Sigmoid colon (tissue), 7 donors: ENCODE data around the gene LRP11. TPM values are rescaled to one million over a fixed set of nuclear protein-coding genes. Genes with fewer than 3 reads are reported as not detected.

ENCODE experiments used
- DNase-seq: peaks from one replicate; pipeline ENCODE4 v3.0.0-alpha.2; 2019
- H3K27ac ChIP-seq, 4 donors: fragments of 200-600 bp; sonication (generic); one replicate each; pipeline ENCODE4 v1.5.1; 2016 to 2019; ENCODE audit warnings: mild to moderate bottlenecking in 1 of 4
- H3K27me3 ChIP-seq, 3 donors: fragments of 200-600 bp; sonication (generic); one replicate each; pipeline ENCODE4 v1.5.1; 2019; ENCODE audit warnings: mild to moderate bottlenecking in 1 of 3
- H3K36me3 ChIP-seq, 4 donors: fragments of 200-600 bp; sonication (generic); one replicate each; pipeline ENCODE4 v1.5.1; 2016 to 2019
- H3K4me1 ChIP-seq, 4 donors: fragments of 200-600 bp; sonication (generic); one replicate each; pipeline ENCODE4 v1.5.1; 2017 to 2019
- H3K4me3 ChIP-seq, 4 donors: fragments of 200-600 bp; sonication (generic); one replicate each; pipeline ENCODE4 v1.5.1; 2017 to 2019; ENCODE audit warnings: mild to moderate bottlenecking in 2 of 4, moderate library complexity in 1 of 4
- H3K9me3 ChIP-seq, 4 donors: fragments of 200-600 bp in 3 of 4; sonication (generic) in 3 of 4; one replicate each; pipeline versions ENCODE4 v1.5.1 to v1.6.1; 2013 to 2019
- EP300 ChIP-seq, 4 donors: sonication (generic); formaldehyde crosslinking; IDR thresholded peaks; one replicate each; pipeline ENCODE4 v1.6.1; 2017; ENCODE audit warnings: antibody characterized with exemption in 4 of 4
- POLR2A ChIP-seq, 2 donors: fragments of 450-650 bp; IDR thresholded peaks; one replicate each; pipeline ENCODE4 v1.6.1; 2016; ENCODE audit warnings: antibody characterized with exemption in 2 of 2, mild to moderate bottlenecking in 2 of 2, moderate library complexity in 2 of 2
- POLR2AphosphoS5 ChIP-seq, 4 donors: sonication (generic); formaldehyde crosslinking; IDR thresholded peaks; one replicate each; pipeline ENCODE4 v1.6.1; 2017; ENCODE audit warnings: antibody characterized with exemption in 4 of 4
- WGBS, 2 donors: extraction: QIAGEN DNeasy Blood & Tissue Kit; methylation state at CpG; one replicate each; pipeline ENCODE4 v1.1.7; 2013; 5-methylcytosine and 5-hydroxymethylcytosine counted together
- intact Hi-C: fragments of 100-400 bp; cut with DNase I; formaldehyde crosslinking; loops from one replicate; pipeline ENCODE4 v1.15.1; 2023
- polyA plus RNA-seq, 3 donors: library from polyadenylated mRNA; stranded (reverse); fragments of 200-250 nt; gene quantifications; one replicate each; pipeline ENCODE4 v1.2.3, GENCODE V29; 2013
- total RNA-seq, 4 donors: library from RNA; depleted of rRNA; stranded (reverse); fragments of >200 nt; gene quantifications; one replicate each; pipeline ENCODE4 v1.1.0, GENCODE V29; 2016
- TF ChIP-seq, protein P1 (sequence below), 4 experiments: fragments of 450-650 bp in 3 of 4; fragments of 200-600 bp in 1 of 4; IDR thresholded peaks; one replicate each; pipeline ENCODE4 v1.5.1; 2016 to 2019; ENCODE audit warnings: antibody characterized with exemption in 4 of 4, mild to moderate bottlenecking in 3 of 4, moderate library complexity in 2 of 4
- donor health status: healthy with polysubstance abuse.
- donor health status: Bipolar disorder and iron deficiency.
- donor health status: healthy.

LRP11 gene
- total and polyA plus RNA-seq, 7 donors: 2.4 to 71.7 (median 17.2) TPM

GRCh38 chr6:149881066-149881766 is 17.1 kb upstream of the LRP11 start:
- Histone ChIP-seq H3K27me3 (no peaks in the 10 kb centered on the region), H3K27ac (no peak overlapping the region), H3K4me3 (no peak overlapping the region), H3K4me1 (peaks cover 0 to 5% (median 2%) of the 10 kb centered on the region in 4 donors), H3K9me3 (no peaks in the 10 kb centered on the region), H3K36me3 (no peaks in the 10 kb centered on the region)
- intact Hi-C loops: no loop called here
- TF ChIP-seq, protein P1, sequence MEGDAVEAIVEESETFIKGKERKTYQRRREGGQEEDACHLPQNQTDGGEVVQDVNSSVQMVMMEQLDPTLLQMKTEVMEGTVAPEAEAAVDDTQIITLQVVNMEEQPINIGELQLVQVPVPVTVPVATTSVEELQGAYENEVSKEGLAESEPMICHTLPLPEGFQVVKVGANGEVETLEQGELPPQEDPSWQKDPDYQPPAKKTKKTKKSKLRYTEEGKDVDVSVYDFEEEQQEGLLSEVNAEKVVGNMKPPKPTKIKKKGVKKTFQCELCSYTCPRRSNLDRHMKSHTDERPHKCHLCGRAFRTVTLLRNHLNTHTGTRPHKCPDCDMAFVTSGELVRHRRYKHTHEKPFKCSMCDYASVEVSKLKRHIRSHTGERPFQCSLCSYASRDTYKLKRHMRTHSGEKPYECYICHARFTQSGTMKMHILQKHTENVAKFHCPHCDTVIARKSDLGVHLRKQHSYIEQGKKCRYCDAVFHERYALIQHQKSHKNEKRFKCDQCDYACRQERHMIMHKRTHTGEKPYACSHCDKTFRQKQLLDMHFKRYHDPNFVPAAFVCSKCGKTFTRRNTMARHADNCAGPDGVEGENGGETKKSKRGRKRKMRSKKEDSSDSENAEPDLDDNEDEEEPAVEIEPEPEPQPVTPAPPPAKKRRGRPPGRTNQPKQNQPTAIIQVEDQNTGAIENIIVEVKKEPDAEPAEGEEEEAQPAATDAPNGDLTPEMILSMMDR (IDR thresholded peaks at IDR 0.05): no peak
- no peak for TF ChIP-seq POLR2A (IDR thresholded peaks at IDR 0.05)
- TF ChIP-seq EP300 (IDR thresholded peaks at IDR 0.05): no peak
- TF ChIP-seq POLR2AphosphoS5 (IDR thresholded peaks at IDR 0.05): no peak
- 83 to 92% methylated on average over 10 of the region's 10 CpGs for WGBS, 2 donors
- no peak for DNase-seq

- intact Hi-C loops: no loop called here
Observed at GRCh38 chr6:149877659-149878058, 13.5 kb upstream of the LRP11 start.

GRCh38 chr6:149876241-149876933 is 12.2 kb upstream of the LRP11 start:
- TF ChIP-seq POLR2A (IDR thresholded peaks at IDR 0.05): no peak
- no peak for TF ChIP-seq POLR2AphosphoS5 (IDR thresholded peaks at IDR 0.05)
- no peak for TF ChIP-seq EP300 (IDR thresholded peaks at IDR 0.05)
- TF ChIP-seq, protein P1 (IDR thresholded peaks at IDR 0.05): no peak
- H3K27ac ChIP-seq: no peak overlapping the region
- no peaks in the 10 kb centered on the region for H3K27me3 ChIP-seq
- H3K36me3 ChIP-seq: no peaks in the 10 kb centered on the region
- intact Hi-C loops: no loop called here
- no peak for DNase-seq
- H3K4me1 ChIP-seq: no peaks in the 10 kb centered on the region
- no peak overlapping the region for H3K4me3 ChIP-seq
- H3K9me3 ChIP-seq: peaks cover 0 to 4% (median 0%) of the 10 kb centered on the region in 4 donors
- 82 to 86% methylated on average over 3 of the region's 3 CpGs for WGBS, 2 donors

More at GRCh38 chr6:149877659-149878058, 13.5 kb upstream of the LRP11 start:
- no peak for TF ChIP-seq POLR2AphosphoS5 (IDR thresholded peaks at IDR 0.05)
- no peak for TF ChIP-seq EP300 (IDR thresholded peaks at IDR 0.05)
- TF ChIP-seq, protein P1 (IDR thresholded peaks at IDR 0.05): no peak
- no peak for TF ChIP-seq POLR2A (IDR thresholded peaks at IDR 0.05)
- Histone ChIP-seq H3K9me3 (no peaks in the 10 kb centered on the region), H3K4me3 (no peak overlapping the region), H3K27ac (no peak overlapping the region), H3K4me1 (no peaks in the 10 kb centered on the region), H3K36me3 (no peaks in the 10 kb centered on the region), H3K27me3 (no peaks in the 10 kb centered on the region)
- WGBS, 2 donors: 86 to 91% methylated on average over 1 of the region's 1 CpG
- no peak for DNase-seq

DNA sequence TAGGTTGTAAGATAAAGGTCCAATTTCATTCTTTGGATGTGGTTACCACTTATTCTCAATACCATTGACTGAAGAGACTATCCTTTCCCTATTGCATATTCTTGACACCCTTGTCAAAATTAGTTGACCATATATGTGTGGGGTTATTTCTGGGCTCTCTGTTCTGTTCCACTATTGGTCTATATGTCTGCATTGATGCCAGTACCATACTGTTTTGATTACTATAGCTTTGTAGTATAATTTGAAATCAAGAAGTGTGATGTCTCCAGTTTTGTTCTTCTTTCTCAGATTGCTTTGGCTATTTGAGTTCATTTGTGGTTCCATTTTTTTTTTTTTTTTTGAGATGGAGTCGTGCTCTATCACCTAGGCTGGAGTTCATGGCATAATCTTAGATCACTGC is 8.1 kb upstream of the LRP11 start:
- WGBS, 2 donors: 75 to 85% methylated on average over 1 of the region's 1 CpG
- H3K27ac ChIP-seq: no peak overlapping the region
- intact Hi-C loops: no loop called here

More for the DNA sequence above, 8.1 kb upstream of the LRP11 start:
- Histone ChIP-seq H3K36me3 (no peaks in the 10 kb centered on the region), H3K27me3 (no peaks in the 10 kb centered on the region), H3K4me3 (no peak overlapping the region), H3K4me1 (no peaks in the 10 kb centered on the region), H3K9me3 (peaks cover 0 to 4% (median 0%) of the 10 kb centered on the region in 4 donors)
- TF ChIP-seq EP300 (IDR thresholded peaks at IDR 0.05) (no peak), POLR2AphosphoS5 (IDR thresholded peaks at IDR 0.05) (no peak), POLR2A (IDR thresholded peaks at IDR 0.05) (no peak)
- TF ChIP-seq, protein P1 (IDR thresholded peaks at IDR 0.05): no peak
- no peak for DNase-seq
